GM19238 (cell line): ENCODE measurements around the gene SRSF4.
A peak's percentile ranks its signal among the peaks of the same experiment; 100 is the strongest.
"Not testable (repeated sequence)": the region's sequence is repeated elsewhere in the genome, so short reads cannot be mapped to it uniquely, and the experiment has no call there.

Experiments used
- DNase-seq: peaks from one replicate; pipeline ENCODE4 v3.0.0; 2011; ENCODE audit warnings: low spot score; ENCODE audit not compliant: insufficient read length

The SRSF4 gene

DNA sequence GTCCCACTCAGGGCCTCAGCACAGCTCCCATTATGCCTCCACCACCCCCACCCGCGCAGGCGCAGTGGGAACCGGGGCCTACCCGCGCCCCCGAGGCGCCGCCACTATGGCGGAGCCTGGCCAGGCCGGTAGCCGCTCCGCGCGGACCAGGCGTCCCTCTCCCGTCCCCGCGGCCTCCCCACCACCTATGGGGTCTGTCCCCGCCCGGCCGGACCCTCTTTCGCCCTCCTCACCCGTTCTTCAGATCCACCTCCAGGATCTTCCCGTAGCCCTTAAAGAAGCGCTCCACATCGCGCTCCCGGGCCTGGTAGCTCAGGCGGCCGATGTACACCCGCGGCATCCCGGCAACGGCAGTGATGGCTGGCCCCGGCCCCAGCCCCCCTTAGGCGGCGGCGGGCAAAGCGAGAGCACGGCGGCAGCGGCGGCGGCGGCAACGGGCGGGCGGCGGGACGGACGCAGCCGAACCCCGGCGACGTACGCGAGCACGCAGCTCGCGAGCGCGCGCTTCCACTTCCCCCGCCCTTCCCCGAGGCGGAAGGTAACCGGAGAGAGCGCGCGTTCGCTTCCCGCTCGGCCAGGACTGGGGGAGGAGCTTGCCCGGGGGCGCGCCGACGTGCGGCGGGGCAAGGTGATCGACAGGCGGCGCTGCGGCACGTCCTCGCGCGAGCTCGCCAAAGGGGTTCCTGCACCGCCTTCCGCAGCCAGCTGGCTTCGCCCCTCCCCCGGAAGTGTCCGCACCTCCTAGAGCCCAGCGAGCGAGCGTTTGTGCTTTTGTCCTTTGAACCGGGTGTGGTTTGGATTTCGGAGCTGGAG lies at the start of gene SRSF4:
TSS of gene SRSF4 (minus strand) at position 488 of the 813 bp plus-strand sequence. CDS start at position 340, 148 bp downstream.
- peak; percentile 99 for DNase-seq

DNA sequence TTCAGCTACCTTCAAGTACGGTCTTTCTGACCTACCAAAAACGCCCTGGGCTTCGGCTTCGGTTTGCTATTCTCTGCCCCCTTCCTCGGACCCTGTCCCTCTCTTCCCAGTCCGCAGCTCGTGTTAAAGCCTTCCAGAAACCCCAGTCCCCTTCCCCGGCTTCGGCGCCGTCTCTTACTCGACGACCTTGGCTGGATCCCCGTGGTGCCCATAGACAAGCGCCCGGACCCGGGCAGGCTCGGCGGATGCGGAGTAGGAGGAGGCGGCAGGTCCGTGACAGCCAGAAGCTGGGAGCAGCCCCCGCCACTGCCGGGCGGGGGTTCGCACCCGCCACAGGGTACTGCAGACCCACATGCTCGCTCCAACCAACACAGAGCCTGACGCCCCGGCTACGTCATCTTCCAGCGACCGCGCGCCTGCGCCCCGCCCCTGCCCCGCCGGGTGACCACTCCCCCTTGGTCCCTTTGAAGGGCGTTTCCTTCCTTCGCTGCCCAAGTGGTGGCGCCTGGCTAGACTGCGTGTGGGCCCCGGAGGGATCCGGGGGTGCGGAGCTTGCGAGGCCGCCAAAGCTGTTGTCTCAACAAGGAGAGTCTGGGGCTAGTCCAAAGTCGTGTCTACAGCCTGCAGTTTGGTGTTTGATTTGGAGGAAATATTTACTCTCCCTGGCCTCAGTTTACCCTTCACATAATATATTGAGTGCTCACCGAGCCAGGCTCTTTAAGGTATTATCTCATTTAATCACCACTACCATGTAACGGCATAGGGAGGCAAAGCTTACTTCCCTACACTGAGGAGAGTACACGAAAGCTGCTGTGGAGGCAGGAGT lies 49.1 kb upstream of the SRSF4 start, which contains the start of gene MECR:
TSS of gene MECR (minus strand) at position 382 of the 826 bp plus-strand sequence. CDS start at position 354, 28 bp downstream.
- peak; percentile 97 for DNase-seq

- DNase-seq: no peak
Measured at GRCh38 chr1:29230204-29230552, 48.5 kb upstream of the SRSF4 start.

DNA sequence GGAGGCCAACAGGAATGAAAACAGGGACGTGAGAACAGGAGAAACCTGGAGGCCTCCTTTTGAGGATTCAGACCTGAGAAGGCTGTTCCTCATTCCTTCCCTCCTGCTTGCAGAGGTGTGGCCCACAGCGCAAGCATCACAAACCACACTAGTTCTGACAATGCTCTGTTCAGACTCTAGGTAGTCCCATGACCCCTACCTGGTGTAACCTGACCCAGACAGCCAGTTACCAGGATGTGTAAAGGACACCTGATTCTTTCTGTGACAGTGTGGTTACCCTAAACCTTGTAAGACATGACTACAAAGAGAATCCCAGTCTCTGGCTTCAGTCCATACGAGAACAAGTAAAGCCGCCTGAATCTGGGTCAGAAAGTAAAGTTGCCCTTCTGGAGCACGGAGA lies 45.8 kb upstream of the SRSF4 start:
- DNase-seq: no peak

DNA sequence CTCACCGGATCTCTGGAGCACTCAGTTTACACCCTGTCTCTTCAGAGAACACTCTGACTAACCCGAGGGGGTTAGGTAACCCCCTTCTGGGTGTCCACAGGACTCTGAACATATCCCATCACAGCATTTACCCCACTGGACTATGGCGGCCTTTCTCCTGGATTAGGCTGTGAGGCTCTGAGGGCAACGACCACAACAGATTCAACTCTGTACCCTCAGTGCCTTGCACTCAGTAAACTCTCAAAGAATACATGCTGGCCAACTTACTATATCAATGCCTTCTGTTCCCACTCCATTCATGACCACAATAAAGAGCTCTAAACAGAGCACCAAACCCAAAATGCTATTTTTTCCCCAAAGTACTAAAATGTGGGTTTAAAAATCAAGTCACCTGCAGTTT lies 43.7 kb upstream of the SRSF4 start:
- no peak for DNase-seq

- no peak for DNase-seq
Measured at GRCh38 chr1:29224356-29224837, 42.7 kb upstream of the SRSF4 start.

DNA sequence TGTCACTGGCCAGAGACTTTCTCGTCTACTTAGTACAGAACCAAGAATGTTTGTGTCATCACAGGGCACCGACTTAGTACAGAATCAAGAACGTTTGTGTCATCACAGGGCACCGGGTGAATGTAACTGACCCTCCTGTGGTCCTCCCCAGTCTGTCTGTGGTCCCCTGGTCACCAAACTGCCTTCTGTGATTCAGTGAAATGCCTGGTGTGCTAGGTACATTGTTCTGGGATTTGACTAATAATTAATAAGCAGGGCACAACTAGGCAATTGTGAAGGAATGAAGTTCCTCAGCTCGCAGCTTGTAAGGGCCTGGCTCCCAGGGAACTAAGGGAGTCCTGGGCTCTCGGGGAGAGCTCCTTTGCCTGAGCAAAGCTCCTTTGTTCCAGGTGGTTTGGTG lies 41.8 kb upstream of the SRSF4 start:
- no peak for DNase-seq

DNA sequence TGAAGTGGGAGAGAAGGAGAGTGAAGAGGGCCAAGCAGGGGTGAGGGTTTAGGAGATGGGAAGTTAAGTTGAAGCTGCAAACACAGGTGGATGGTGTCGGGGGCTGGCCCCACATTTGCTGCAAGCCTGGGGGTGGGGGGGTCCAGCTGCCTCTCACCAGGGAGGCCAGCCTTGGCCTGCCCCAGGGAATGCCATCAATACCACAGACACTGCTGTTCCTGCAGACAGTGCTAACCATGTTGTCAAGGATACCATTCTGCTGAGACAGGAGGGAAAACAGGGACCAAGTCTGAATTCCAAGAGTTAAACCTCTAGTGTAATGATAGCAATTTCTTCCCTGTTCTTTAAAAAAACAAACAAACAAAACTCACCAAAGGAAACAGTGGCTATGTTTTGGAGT lies 41.0 kb upstream of the SRSF4 start:
- no peak for DNase-seq

DNA sequence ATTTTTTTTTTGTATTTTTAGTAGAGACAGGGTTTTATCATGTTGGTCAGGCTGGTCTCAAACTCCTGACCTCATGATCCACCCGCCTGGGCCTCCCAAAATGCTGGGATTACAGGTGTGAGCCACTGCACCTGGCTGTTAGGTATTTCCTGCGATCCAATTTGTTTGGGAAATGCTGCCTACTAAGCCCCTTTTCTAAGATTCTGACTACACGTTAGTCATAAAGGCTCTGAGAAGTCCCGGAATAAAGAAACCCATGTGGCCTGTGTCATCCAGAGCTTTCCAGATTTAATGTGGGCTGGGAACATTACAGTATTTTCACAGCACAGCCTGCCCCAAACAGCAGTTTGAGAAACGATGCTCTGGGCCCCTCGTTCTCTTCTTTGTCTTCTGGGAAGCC lies 40.6 kb upstream of the SRSF4 start:
- not testable (repeated sequence) for DNase-seq

DNA sequence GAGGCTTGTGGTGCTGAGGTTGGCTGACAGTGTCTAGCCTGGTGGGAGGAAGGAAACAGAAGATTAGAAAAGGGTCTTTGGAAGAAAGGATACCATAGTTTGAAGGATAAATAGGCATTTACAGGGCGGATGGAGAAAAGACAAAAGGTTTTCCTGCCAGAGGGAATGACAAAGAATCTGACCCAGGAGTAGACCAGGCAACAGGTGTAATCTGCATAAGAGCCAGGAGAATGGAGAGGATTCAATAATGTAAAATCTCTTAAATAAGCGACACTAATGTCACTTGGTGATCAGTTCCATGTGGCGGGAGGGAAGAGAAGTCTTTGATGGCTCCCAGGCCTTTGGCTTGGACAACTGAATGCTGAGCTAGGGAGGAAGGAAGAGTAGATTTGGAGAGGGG lies 39.6 kb upstream of the SRSF4 start:
- DNase-seq: no peak

- DNase-seq: no peak
Measured at GRCh38 chr1:29218223-29218622, 36.5 kb upstream of the SRSF4 start.

GRCh38 chr1:29217633-29218032 lies 35.9 kb upstream of the SRSF4 start:
- DNase-seq: no peak

GRCh38 chr1:29213055-29213454 lies 31.4 kb upstream of the SRSF4 start:
- DNase-seq: no peak

DNA sequence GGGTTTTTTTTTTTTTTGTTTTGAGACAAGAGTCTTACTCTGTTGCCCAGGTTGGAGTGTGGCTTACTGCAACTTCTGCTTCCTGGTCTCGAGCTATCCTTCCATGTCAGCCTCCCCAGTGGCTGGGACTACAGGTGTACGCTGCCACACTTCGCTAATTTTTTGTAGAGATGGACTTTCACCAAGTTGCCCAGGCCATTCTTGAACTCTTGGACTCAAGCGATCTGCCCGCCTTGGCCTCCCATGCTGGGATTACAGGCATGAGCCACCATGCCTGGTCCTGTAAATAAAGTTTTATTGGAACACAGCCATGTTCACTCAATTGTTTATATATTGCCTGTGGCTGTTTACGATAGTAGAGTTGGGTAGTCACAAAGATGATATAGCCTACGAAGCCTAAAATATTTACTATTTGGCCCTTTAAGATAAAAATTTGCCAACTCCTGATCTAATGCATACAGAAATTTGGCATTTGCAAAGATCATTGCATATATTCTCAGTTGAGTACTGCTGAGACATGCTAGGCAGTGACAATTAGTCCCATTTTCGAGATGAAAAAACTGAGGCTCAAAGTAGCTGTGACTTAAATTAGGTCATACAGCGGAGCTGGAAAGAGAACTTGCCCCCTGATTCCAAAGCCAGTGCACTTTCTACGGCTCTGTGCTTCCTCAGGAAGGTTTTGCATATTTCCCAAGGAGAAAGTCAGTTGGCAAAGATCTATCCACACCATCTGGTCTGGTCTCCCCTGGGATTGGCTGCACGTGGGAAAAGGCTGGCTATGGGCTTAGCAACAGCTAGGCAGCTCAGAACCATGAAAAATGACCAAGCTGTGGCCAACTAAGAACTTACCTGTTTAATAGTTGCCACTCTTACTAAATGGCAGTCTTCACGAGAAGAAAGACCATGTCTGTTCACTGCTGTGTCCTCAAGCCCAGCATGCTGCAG lies 29.7 kb upstream of the SRSF4 start:
- no peak for DNase-seq

DNA sequence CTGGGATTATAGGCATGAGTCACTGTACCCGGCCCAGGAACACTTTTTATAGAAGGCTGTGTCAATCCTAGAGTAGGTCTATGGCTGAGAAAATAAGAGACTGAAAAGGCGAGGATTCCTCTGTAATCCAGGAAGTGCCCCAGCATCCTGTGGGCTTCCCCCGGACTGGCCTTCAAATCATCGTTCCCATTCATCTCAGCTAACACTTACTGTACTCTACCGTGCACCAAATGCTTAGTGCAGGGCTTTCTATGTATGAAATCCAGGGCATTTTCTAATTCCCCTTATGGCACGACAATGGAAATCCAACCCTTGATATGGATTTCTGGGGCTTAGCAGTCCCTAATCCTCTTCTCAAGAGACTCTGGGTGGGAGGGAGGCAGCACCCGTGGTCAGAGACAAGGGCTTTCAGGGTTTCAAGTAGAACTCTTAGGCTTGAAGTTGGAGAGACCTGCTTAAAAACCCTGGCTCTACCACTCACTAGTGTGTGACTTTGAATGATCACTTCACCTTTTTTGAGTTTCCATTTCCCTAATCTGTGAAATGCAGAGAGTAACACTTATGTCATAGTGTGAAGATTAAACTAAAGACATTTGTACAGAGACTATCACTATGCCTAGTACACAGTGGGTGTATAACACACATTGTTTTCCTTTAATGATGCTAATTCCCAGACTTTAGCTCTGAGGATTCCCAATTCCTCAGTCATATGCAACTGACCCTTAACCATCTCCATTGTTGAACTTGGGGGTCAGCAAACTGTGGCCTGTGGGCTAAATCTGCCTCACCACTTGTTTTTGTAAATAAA lies 28.8 kb upstream of the SRSF4 start:
- DNase-seq: peak; percentile 19

- no peak for DNase-seq
Measured at GRCh38 chr1:29209173-29209572, 27.5 kb upstream of the SRSF4 start.

GRCh38 chr1:29208442-29208841 lies 26.7 kb upstream of the SRSF4 start:
- no peak for DNase-seq

DNA sequence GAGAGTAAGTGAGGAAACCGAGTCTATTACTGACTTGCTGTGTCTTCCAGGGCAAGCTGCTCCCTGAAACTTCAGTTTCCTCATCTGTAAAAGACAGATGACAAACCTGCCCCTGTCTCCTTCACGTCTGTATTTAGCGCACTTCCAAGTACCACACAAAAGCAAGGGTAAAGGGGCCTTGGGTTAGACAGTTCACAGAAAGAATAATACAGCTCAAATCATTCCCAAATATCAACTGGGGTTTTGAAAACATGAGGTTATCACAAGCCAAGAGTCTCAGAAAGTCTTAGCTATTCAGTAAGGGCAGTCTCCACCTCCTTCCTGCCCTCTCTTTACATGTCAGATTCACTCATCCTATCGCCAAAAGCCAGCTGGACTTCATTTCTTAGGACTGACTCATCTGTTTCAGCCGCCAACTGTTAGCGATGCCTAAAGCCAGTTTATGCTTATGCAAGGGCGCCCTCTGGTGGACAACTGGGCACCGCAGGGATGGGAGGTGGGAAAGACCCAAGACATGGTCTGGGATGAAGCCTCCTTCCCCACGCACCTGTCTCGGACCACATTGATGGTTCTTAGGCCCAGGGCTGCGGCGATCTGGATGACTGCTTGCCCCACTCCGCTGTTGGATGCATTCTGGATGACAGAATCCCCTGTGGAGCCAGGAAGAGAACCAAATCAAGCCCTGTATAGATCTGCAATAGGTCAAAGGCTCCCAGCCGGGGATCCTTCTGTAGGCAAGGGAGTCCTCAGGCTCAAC lies 21.1 kb upstream of the SRSF4 start:
- DNase-seq: peak; percentile 82

DNA sequence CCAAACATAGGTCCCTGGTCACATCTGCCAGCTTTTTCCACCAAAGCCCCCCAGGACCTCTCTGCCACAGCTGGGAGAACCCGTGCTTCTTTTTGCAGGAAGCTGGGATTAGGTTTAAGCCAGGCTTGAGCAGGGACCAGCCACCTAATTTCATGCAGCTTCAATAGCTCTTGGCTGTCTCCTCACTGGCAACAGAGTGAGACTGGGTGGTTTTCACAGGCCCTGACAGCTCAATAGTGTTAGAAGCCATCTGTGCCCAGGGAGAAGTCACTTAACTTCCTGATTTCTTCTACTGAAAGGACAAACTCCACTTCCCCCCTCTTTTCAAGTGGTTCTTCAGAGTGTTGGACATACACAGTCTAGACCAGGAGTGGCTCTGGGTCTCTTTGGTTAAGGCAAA lies 20.4 kb upstream of the SRSF4 start:
- DNase-seq: no peak

DNA sequence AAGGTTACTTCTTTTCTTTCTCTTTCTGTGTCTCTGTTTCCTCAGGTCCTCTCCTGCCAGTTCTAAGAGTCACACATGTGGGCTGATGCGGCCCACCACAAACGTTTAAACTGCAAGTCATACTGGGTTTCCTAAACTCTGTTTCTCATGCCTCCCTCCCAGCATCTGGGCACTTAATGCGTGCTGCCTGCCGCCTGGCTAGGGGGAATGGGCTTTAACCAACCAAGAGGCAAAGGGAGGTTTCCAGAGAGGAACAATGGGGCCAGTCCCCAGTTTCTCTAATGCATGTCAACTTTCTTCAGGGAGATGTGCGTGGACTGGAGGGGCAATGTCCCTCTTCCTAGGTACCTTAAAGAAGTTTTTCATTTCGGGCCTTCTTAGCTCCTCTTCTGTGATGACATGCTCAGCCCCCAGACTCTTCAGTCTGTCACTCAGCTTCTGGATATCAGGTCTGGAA lies 19.9 kb upstream of the SRSF4 start:
- DNase-seq: no peak
